ENCODE data around the gene PKP1.

DNA sequence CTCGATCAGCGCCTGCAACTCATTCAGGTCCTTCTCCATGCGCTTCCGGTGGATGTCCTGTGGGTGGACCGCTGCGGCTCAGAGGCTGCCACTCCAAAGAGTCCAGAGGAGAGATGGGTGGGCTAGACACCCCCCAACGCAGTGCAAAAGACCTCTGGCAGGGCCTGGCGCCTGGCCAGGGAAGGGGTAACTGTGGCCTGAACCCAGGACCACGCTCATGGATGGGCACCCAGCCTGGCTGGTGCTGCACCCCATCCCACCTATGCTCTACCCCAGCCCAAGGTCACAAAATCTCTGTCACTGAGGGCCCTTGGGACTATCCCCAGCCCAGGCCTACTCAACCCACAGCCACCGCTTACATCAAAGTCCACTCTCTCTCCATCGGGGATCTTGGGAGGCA is 81.9 kb downstream of the PKP1 start:
- TF ChIP-seq POLR2A (IDR thresholded peaks at IDR 0.05) (no peak), POLR2AphosphoS5 (IDR thresholded peaks at IDR 0.05; ENCODE audit: insufficient read depth in 1 of 2, low read depth in 1 of 2) (no peak)
- TF ChIP-seq, protein P1, sequence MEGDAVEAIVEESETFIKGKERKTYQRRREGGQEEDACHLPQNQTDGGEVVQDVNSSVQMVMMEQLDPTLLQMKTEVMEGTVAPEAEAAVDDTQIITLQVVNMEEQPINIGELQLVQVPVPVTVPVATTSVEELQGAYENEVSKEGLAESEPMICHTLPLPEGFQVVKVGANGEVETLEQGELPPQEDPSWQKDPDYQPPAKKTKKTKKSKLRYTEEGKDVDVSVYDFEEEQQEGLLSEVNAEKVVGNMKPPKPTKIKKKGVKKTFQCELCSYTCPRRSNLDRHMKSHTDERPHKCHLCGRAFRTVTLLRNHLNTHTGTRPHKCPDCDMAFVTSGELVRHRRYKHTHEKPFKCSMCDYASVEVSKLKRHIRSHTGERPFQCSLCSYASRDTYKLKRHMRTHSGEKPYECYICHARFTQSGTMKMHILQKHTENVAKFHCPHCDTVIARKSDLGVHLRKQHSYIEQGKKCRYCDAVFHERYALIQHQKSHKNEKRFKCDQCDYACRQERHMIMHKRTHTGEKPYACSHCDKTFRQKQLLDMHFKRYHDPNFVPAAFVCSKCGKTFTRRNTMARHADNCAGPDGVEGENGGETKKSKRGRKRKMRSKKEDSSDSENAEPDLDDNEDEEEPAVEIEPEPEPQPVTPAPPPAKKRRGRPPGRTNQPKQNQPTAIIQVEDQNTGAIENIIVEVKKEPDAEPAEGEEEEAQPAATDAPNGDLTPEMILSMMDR (IDR thresholded peaks at IDR 0.05) = no peak
